ENCODE data around the gene USP34. TPM values are rescaled to one million over a fixed set of nuclear protein-coding genes. Genes with fewer than 3 reads are reported as not detected.
A peak's percentile ranks its signal among the peaks of the same experiment; 100 is the strongest.
"Not testable (repeated sequence)": the region's sequence is repeated elsewhere in the genome, so short reads cannot be mapped to it uniquely, and the experiment has no call there.

Gene USP34
- total RNA-seq, 1 donor from 2014 or later: 108 TPM

- H3K36me3 ChIP-seq: peaks cover under 1% of the 10 kb centered on the region
- no peak for TF ChIP-seq CTCF (IDR thresholded peaks at IDR 0.05)
- H3K27me3 ChIP-seq (ENCODE audit: low read depth): no peaks in the 10 kb centered on the region
- no peak overlapping the region for H3K4me3 ChIP-seq
- no peak for DNase-seq
- intact Hi-C loops (cut with DNase I): no loop called here
- peaks cover 16% of the 10 kb centered on the region for H3K4me1 ChIP-seq
- H3K27ac ChIP-seq: no peak overlapping the region
- ATAC-seq: no peak
- no peaks in the 10 kb centered on the region for H3K9me3 ChIP-seq
Measured at GRCh38 chr2:61411109-61411508, 59.8 kb downstream of the USP34 start.

GRCh38 chr2:61410185-61410584 lies 60.7 kb downstream of the USP34 start:
- Histone ChIP-seq H3K4me1 (peaks cover 9% of the 10 kb centered on the region), H3K4me3 (no peak overlapping the region), H3K27ac (no peak overlapping the region), H3K9me3 (no peaks in the 10 kb centered on the region), H3K27me3 (ENCODE audit: low read depth) (no peaks in the 10 kb centered on the region), H3K36me3 (peaks cover 9% of the 10 kb centered on the region)
- ATAC-seq (no peak), DNase-seq (no peak)
- no peak for TF ChIP-seq CTCF (IDR thresholded peaks at IDR 0.05)
- intact Hi-C loops (cut with DNase I): no loop called here

- Histone ChIP-seq H3K4me3 (no peak overlapping the region), H3K36me3 (peaks cover 15% of the 10 kb centered on the region), H3K9me3 (no peaks in the 10 kb centered on the region), H3K27me3 (ENCODE audit: low read depth) (no peaks in the 10 kb centered on the region), H3K27ac (no peak overlapping the region), H3K4me1 (no peaks in the 10 kb centered on the region)
- ATAC-seq (peak in 1 of 2 donors; percentile 62), DNase-seq (no peak)
- TF ChIP-seq CTCF (IDR thresholded peaks at IDR 0.05): no peak
- intact Hi-C loops (cut with DNase I): no loop called here
Measured at GRCh38 chr2:61405813-61406212, 65.1 kb downstream of the USP34 start.

GRCh38 chr2:61404438-61404837 lies 66.4 kb downstream of the USP34 start:
- Histone ChIP-seq H3K4me3 (no peak overlapping the region), H3K27ac (no peak overlapping the region), H3K9me3 (no peaks in the 10 kb centered on the region), H3K27me3 (ENCODE audit: low read depth) (no peaks in the 10 kb centered on the region), H3K36me3 (peaks cover 15% of the 10 kb centered on the region), H3K4me1 (no peaks in the 10 kb centered on the region)
- DNase-seq (no peak), ATAC-seq (no peak)
- TF ChIP-seq CTCF (IDR thresholded peaks at IDR 0.05): no peak
- intact Hi-C loops (cut with DNase I): no loop called here

- no peaks in the 10 kb centered on the region for H3K27me3 ChIP-seq (ENCODE audit: low read depth)
- H3K4me3 ChIP-seq: no peak overlapping the region
- intact Hi-C loops (cut with DNase I): no loop called here
- no peaks in the 10 kb centered on the region for H3K9me3 ChIP-seq
- DNase-seq (no peak), ATAC-seq (no peak)
- no peak overlapping the region for H3K27ac ChIP-seq
- H3K4me1 ChIP-seq: no peaks in the 10 kb centered on the region
- TF ChIP-seq CTCF (IDR thresholded peaks at IDR 0.05): no peak
- H3K36me3 ChIP-seq: peaks cover 19% of the 10 kb centered on the region
Measured at GRCh38 chr2:61398413-61398812, 72.5 kb downstream of the USP34 start.

GRCh38 chr2:61396005-61396404 lies 74.9 kb downstream of the USP34 start:
- intact Hi-C loops (cut with DNase I): no loop called here
- Histone ChIP-seq H3K4me3 (no peak overlapping the region), H3K9me3 (no peaks in the 10 kb centered on the region), H3K36me3 (peaks cover 37% of the 10 kb centered on the region), H3K4me1 (no peaks in the 10 kb centered on the region), H3K27ac (no peak overlapping the region), H3K27me3 (ENCODE audit: low read depth) (no peaks in the 10 kb centered on the region)
- no peak for TF ChIP-seq CTCF (IDR thresholded peaks at IDR 0.05)
- ATAC-seq: no peak
- DNase-seq: no peak

GRCh38 chr2:61387588-61387987 lies 83.3 kb downstream of the USP34 start:
- ATAC-seq; H3K27ac ChIP-seq; H3K27me3 ChIP-seq (ENCODE audit: low read depth); H3K4me3 ChIP-seq; intact Hi-C loops (cut with DNase I); DNase-seq; H3K9me3 ChIP-seq; H3K4me1 ChIP-seq: not testable (repeated sequence)
- H3K36me3 ChIP-seq: peaks cover 41% of the 10 kb centered on the region

- H3K4me1 ChIP-seq; H3K27ac ChIP-seq; H3K9me3 ChIP-seq; H3K27me3 ChIP-seq (ENCODE audit: low read depth); H3K4me3 ChIP-seq; intact Hi-C loops (cut with DNase I); DNase-seq: not testable (repeated sequence)
- ATAC-seq: peak; percentile 66 to 73
- H3K36me3 ChIP-seq: peaks cover 55% of the 10 kb centered on the region
Measured at GRCh38 chr2:61380882-61381197, 90.0 kb downstream of the USP34 start.

All from lower lobe of right lung (tissue), 2 donors.